ENCODE measurements around the gene ETHE1. TPM values are rescaled to one million over a fixed set of nuclear protein-coding genes. Genes with fewer than 3 reads are reported as not detected.

The ETHE1 gene
- total RNA-seq, 5 donors from 2014 or later (not counting 1 experiment from before 2014, with no cell fraction given): 19.1 to 39.4 (median 34.7) TPM

DNA sequence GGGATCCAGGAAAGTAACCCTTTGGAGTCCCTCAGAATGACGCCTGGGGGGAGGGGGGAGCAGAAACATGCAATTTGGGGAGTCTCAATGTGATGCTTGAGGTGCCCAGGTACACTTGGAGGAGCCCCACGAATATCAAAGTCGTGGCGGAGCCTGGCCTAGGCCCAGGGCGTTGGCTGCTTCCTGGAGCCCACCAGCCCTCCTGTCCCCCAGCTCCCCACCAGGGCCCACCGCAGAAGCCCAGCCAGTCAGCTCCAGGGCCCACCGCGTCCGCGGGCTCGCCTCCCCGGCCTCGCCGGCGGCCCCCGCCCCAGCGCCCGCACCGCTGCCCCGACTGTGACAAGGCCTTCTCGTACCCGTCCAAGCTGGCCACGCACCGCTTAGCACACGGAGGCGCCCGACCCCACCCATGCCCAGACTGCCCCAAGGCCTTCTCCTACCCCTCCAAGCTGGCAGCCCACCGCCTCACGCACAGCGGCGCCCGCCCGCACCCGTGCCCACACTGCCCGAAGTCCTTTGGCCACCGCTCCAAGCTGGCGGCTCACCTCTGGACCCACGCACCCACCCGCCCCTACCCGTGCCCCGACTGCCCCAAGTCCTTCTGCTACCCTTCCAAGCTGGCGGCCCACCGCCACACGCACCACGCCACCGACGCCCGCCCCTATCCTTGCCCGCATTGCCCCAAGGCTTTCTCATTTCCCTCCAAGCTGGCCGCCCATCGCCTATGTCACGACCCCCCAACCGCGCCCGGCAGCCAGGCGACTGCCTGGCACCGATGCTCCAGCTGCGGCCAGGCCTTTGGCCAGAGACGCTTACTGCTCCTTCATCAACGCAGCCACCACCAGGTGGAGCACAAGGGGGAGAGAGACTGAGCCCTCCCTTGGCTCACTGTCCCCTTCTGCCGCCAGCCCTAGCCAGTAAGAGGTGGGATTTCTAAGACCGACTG, 8.1 kb upstream of the ETHE1 start:
- Mint-ChIP-seq H3K9me3 (peaks cover 5 to 10% (median 6%) of the 10 kb centered on the region in 3 donors), H3K36me3 (peaks cover 23% of the 10 kb centered on the region), H3K27me3 (no peaks in the 10 kb centered on the region), H3K27ac (peak overlapping the region; percentile 75 to 94), H3K4me1 (peaks cover 13 to 23% (median 21%) of the 10 kb centered on the region in 3 donors), H3K4me3 (peak overlapping the region in 1 of 3 donors; percentile 43)
- DNase-seq: peak in 11 of 35 experiments; percentile 10 to 43 (median 29)
- H3K9me3 ChIP-seq: no peaks in the 10 kb centered on the region
- ChIA-PET CTCF (interaction anchor here in 1 of 2 donors (0.7 kb wide), 1 partner anchor 1124 kb away, joined by 5 read pairs; no protein-coding TSS in a partner anchor), POLR2A (no interaction called here)
- no peak overlapping the region for H3K4me3 ChIP-seq (ENCODE audit: control insufficient read depth in 1 of 2, extremely low read depth in 1 of 2, low read length in 1 of 2)
- peaks cover 2 to 23% of the 10 kb centered on the region in 2 experiments for H3K4me1 ChIP-seq (ENCODE audit: control insufficient read depth in 1 of 2, extremely low read depth in 1 of 2, insufficient read depth in 2 of 2, low read length in 2 of 2)
- H3K27me3 ChIP-seq (replicated peaks in 1 of 2; ENCODE audit: control insufficient read depth in 2 of 2, extremely low read depth in 1 of 2, insufficient read depth in 2 of 2, low read length in 1 of 2): no peaks in the 10 kb centered on the region
- no peak for ATAC-seq (replicated peaks in 1 of 4)
- 89% methylated on average over 34 of the region's 62 CpGs for WGBS (ENCODE audit: insufficient coverage)
- H3K36me3 ChIP-seq (ENCODE audit: control insufficient read depth in 2 of 2, extremely low read depth in 1 of 2, insufficient read depth in 1 of 2, low read length in 1 of 2): peaks cover 7 to 11% of the 10 kb centered on the region in 2 donors
- H3K27ac ChIP-seq (ENCODE audit: low read length): no peak overlapping the region

DNA sequence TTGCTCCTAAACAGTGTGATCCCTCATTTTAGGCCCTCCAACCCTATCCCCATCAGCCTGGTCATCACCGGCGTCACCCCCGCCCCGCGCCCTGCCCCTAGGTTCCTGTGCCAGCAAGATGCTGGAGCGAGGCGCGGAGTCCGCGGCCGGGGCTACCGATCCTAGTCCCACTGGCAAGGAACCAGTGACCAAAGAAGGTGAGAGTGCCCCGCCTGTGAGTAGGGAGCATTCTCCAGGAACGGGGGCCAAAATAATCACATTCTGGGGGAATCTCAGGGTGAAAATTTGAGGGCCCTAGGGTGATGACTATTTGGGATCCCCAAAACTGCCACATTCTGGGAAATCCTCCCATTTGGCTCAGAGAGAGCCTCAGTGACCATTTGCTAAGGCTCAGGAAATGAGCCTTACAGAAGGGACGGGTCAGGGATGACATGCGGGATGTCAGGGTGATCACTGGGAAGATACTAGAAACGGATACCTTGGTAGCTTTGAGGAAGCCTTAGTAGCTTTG, 7.4 kb upstream of the ETHE1 start:
- H3K9me3 Mint-ChIP-seq: peaks cover 4 to 10% (median 5%) of the 10 kb centered on the region in 3 donors
- peak overlapping the region; percentile 88 to 90 (median 88) for H3K4me3 Mint-ChIP-seq
- no peaks in the 10 kb centered on the region for H3K27me3 ChIP-seq (replicated peaks in 1 of 2; ENCODE audit: control insufficient read depth in 2 of 2, extremely low read depth in 1 of 2, insufficient read depth in 2 of 2, low read length in 1 of 2)
- peak overlapping the region; percentile 93 to 94 for H3K27ac Mint-ChIP-seq
- DNase-seq: no peak
- no peaks in the 10 kb centered on the region for H3K9me3 ChIP-seq
- ATAC-seq (replicated peaks in 1 of 4): no peak
- WGBS (ENCODE audit: insufficient coverage): 96% methylated on average over 4 of the region's 17 CpGs
- no peaks in the 10 kb centered on the region for H3K27me3 Mint-ChIP-seq
- ChIA-PET CTCF (interaction anchor here in 1 of 2 donors (0.6 to 3.4 kb wide), 3 partner anchors 14 to 1125 kb away, joined by 3 to 24 read pairs (median 5); no protein-coding TSS in a partner anchor), POLR2A (interaction anchor here in 1 of 2 donors (0.6 kb wide), 2 partner anchors 63 to 92 kb away, joined by 4 to 15 read pairs; no protein-coding TSS in a partner anchor)
- H3K4me1 Mint-ChIP-seq: peaks cover 13 to 23% (median 21%) of the 10 kb centered on the region in 3 donors
- peak overlapping the region in 1 of 2 donors; percentile 69 for H3K4me3 ChIP-seq (ENCODE audit: control insufficient read depth in 1 of 2, extremely low read depth in 1 of 2, low read length in 1 of 2)
- peaks cover 7 to 11% of the 10 kb centered on the region in 2 donors for H3K36me3 ChIP-seq (ENCODE audit: control insufficient read depth in 2 of 2, extremely low read depth in 1 of 2, insufficient read depth in 1 of 2, low read length in 1 of 2)
- peak overlapping the region; percentile 69 for H3K27ac ChIP-seq (ENCODE audit: low read length)
- peaks cover 18% of the 10 kb centered on the region for H3K36me3 Mint-ChIP-seq
- peaks cover 2 to 23% of the 10 kb centered on the region in 2 experiments for H3K4me1 ChIP-seq (ENCODE audit: control insufficient read depth in 1 of 2, extremely low read depth in 1 of 2, insufficient read depth in 2 of 2, low read length in 2 of 2)

DNA sequence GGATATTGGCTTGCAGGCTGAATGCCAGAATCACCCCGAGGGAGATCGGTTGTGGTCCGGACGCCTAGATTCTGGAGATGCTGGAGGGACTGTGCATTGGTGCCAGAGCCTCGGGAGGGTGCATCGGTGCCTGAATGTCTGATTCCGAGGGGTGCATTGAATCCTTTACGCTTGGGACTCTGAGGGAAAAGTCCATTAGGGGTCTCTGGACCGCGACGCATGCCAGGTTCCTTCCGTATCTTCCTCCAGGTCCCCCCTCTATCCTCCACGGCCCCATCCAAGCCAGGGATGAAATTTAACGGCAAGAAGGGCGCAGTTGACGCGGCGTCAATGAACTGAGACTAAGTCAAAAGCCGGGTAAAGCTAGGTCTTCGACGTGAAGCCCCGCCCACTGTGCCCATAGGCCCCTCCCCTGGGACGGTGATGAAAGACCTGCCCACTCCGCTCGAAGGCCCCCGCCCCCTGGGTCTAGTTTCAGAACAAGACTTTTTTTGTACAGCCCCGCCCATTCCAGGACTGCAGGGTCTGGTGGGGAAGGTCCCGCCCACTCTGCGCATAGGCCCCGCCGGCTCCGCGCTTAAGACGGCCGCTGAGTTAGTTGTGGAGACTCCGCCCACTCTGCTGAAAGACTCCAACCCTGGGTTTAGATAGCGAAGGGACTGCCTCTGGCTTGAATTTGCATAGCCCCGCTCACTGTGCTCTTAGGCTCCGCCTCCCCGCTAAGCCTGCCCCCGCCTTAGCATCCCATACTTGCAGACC, 6.7 kb upstream of the ETHE1 start:
- peak overlapping the region; percentile 69 for H3K27ac ChIP-seq (ENCODE audit: low read length)
- Mint-ChIP-seq H3K4me3 (peak overlapping the region; percentile 88 to 90 (median 88)), H3K36me3 (peaks cover 12% of the 10 kb centered on the region)

DNA sequence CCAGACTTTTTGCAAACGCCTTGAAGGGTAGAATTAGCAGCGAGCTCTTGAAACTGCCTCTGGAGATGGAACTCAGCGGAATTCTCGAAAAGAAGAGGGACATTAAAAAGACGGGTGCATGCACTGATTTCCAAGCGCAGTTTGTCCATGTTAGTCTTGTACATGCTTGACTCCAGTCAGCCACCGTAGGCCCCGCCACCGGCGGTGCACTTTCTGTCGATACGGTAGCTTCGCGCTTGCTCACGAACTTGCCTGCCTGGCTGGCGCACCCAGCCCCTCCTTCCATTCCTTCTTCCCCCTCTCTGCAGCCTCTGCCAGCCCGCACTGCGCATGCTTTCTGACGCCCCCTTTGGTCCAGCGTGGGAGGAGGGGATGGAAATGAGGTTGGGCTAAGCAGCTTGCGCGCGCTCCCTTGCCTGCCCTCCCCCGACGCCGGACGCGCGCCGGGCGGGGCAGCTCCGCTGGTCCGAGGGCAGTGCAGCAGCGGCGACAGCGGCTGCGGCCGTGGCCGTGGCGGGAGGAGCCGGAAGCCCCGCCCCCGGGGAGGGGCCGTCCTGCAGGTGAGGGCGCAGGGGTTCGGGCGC, 6.1 kb upstream of the ETHE1 start, which contains the start of gene ZNF575:
Gene ZNF575 (plus strand): TSS at position 227 of the 584 bp plus-strand sequence. CDS start 1,235 bp downstream, outside the sequence.
- POLR2A ChIA-PET: interaction anchor here in 1 of 2 donors (0.5 kb wide), 1 partner anchor 222 kb away, joined by 4 read pairs; the partner anchor contains the start of gene SMG9
- DNase-seq (peak; percentile 67 to 89 (median 79)), ATAC-seq (replicated peaks in 1 of 4) (peak; percentile 64 to 76 (median 71))
- H3K9me3 Mint-ChIP-seq: no peaks in the 10 kb centered on the region
- H3K4me3 Mint-ChIP-seq: peak within 1 kb of the TSS; percentile 88 to 90 (median 88)
- H3K4me1 Mint-ChIP-seq: peaks cover 13 to 23% (median 21%) of the 10 kb centered on the region in 3 donors
- Histone ChIP-seq H3K27ac (ENCODE audit: low read length) (peak within 1 kb of the TSS; percentile 71), H3K4me1 (ENCODE audit: control insufficient read depth in 1 of 2, extremely low read depth in 1 of 2, insufficient read depth in 2 of 2, low read length in 2 of 2) (peaks cover 2 to 23% of the 10 kb centered on the region in 2 experiments), H3K9me3 (no peaks in the 10 kb centered on the region), H3K4me3 (ENCODE audit: control insufficient read depth in 1 of 2, extremely low read depth in 1 of 2, low read length in 1 of 2) (peak within 1 kb of the TSS; percentile 69 to 82), H3K36me3 (ENCODE audit: control insufficient read depth in 2 of 2, extremely low read depth in 1 of 2, insufficient read depth in 1 of 2, low read length in 1 of 2) (peaks cover 0 to 1% of the 10 kb centered on the region in 2 donors), H3K27me3 (replicated peaks in 1 of 2; ENCODE audit: control insufficient read depth in 2 of 2, extremely low read depth in 1 of 2, insufficient read depth in 2 of 2, low read length in 1 of 2) (no peaks in the 10 kb centered on the region)
- CTCF ChIA-PET: interaction anchor here in 1 of 2 donors (0.6 to 3.4 kb wide), 8 partner anchors 13 to 252 kb away, joined by 3 to 24 read pairs (median 6); partner anchors contain the start of genes IRGQ and ZNF576
- H3K27me3 Mint-ChIP-seq: no peaks in the 10 kb centered on the region
- H3K27ac Mint-ChIP-seq: peak within 1 kb of the TSS; percentile 93 to 94
- WGBS (ENCODE audit: insufficient coverage): 0% methylated on average over 38 of the region's 47 CpGs
- peaks cover 6% of the 10 kb centered on the region for H3K36me3 Mint-ChIP-seq

More for the DNA sequence above, 6.7 kb upstream of the ETHE1 start:
- under 1% methylated on average over 36 of the region's 41 CpGs for WGBS (ENCODE audit: insufficient coverage)
- Mint-ChIP-seq H3K9me3 (peaks cover 0 to 5% (median 0%) of the 10 kb centered on the region in 3 donors), H3K27ac (peak overlapping the region; percentile 93 to 94), H3K27me3 (no peaks in the 10 kb centered on the region), H3K4me1 (peaks cover 13 to 23% (median 21%) of the 10 kb centered on the region in 3 donors)
- DNase-seq (peak; percentile 78 to 98 (median 95)), ATAC-seq (replicated peaks in 1 of 4) (peak; percentile 63 to 81 (median 66))
- ChIA-PET POLR2A (interaction anchor here in 1 of 2 donors (0.5 to 0.6 kb wide), 3 partner anchors 62 to 221 kb away, joined by 4 to 15 read pairs (median 4); partner anchors contain the start of gene SMG9), CTCF (interaction anchor here in 1 of 2 donors (0.6 to 3.4 kb wide), 6 partner anchors 14 to 135 kb away, joined by 3 to 24 read pairs (median 7); partner anchors contain the start of genes IRGQ and ZNF576)
- H3K9me3 ChIP-seq: no peaks in the 10 kb centered on the region
- H3K4me3 ChIP-seq (ENCODE audit: control insufficient read depth in 1 of 2, extremely low read depth in 1 of 2, low read length in 1 of 2): peak overlapping the region; percentile 69 to 82
- peaks cover 4 to 8% of the 10 kb centered on the region in 2 donors for H3K36me3 ChIP-seq (ENCODE audit: control insufficient read depth in 2 of 2, extremely low read depth in 1 of 2, insufficient read depth in 1 of 2, low read length in 1 of 2)
- no peaks in the 10 kb centered on the region for H3K27me3 ChIP-seq (replicated peaks in 1 of 2; ENCODE audit: control insufficient read depth in 2 of 2, extremely low read depth in 1 of 2, insufficient read depth in 2 of 2, low read length in 1 of 2)
- peaks cover 2 to 23% of the 10 kb centered on the region in 2 experiments for H3K4me1 ChIP-seq (ENCODE audit: control insufficient read depth in 1 of 2, extremely low read depth in 1 of 2, insufficient read depth in 2 of 2, low read length in 2 of 2)

DNA sequence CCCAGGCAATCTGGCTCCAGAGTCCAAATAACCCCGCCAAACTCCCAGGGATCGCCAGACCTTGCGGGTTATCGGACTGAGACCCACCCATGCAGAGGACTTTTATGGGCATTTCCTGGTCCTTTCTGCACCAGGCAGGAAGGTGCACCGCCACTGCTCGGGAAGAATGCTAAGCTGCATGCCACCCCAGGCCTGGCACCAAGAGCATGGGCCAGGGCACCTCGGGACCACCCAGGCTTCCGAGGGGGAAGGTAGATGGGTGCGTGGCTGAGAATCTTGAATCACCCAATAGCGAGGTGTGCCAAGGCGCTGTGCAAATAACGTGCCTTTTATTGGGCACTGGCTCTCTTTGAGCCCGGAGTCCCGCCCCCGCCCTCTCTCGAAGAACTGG, 5.6 kb upstream of the ETHE1 start:
- POLR2A ChIA-PET: no interaction called here
- Histone ChIP-seq H3K4me1 (ENCODE audit: control insufficient read depth in 1 of 2, extremely low read depth in 1 of 2, insufficient read depth in 2 of 2, low read length in 2 of 2) (peaks cover 2 to 27% of the 10 kb centered on the region in 2 experiments), H3K36me3 (ENCODE audit: control insufficient read depth in 2 of 2, extremely low read depth in 1 of 2, insufficient read depth in 1 of 2, low read length in 1 of 2) (no peaks in the 10 kb centered on the region), H3K9me3 (no peaks in the 10 kb centered on the region), H3K4me3 (ENCODE audit: control insufficient read depth in 1 of 2, extremely low read depth in 1 of 2, low read length in 1 of 2) (peak overlapping the region; percentile 69 to 82), H3K27me3 (replicated peaks in 1 of 2; ENCODE audit: control insufficient read depth in 2 of 2, extremely low read depth in 1 of 2, insufficient read depth in 2 of 2, low read length in 1 of 2) (no peaks in the 10 kb centered on the region), H3K27ac (ENCODE audit: low read length) (peak overlapping the region; percentile 71)
- no peaks in the 10 kb centered on the region for H3K9me3 Mint-ChIP-seq
- peak overlapping the region; percentile 88 to 90 (median 88) for H3K4me3 Mint-ChIP-seq
- peaks cover 17 to 24% (median 23%) of the 10 kb centered on the region in 3 donors for H3K4me1 Mint-ChIP-seq
- CTCF ChIA-PET: interaction anchor here in 1 of 2 donors (0.8 to 3.4 kb wide), 8 partner anchors 13 to 252 kb away, joined by 3 to 24 read pairs (median 5); partner anchors contain the start of genes IRGQ and ZNF576
- peaks cover 4% of the 10 kb centered on the region for H3K36me3 Mint-ChIP-seq
- DNase-seq (peak in 2 of 35 experiments; percentile 25 to 33), ATAC-seq (replicated peaks in 1 of 4) (peak; percentile 19 to 41 (median 36))
- H3K27me3 Mint-ChIP-seq: no peaks in the 10 kb centered on the region
- peak overlapping the region; percentile 90 to 91 for H3K27ac Mint-ChIP-seq
- 3% methylated on average over 16 of the region's 16 CpGs for WGBS (ENCODE audit: insufficient coverage)

Data from T-cell (primary cell).